Osteocyte (in vitro differentiated cells): Measurements from ENCODE around the gene DAGLB. TPM values are rescaled to one million over a fixed set of nuclear protein-coding genes. Genes with fewer than 3 reads are reported as not detected.

Experiments used
- DNase-seq: peaks from one replicate; pipeline ENCODE4 v3.0.0; 2021; ENCODE audit warnings: mixed read lengths; ENCODE audit not compliant: unreplicated experiment; ENCODE audit errors: extremely low spot score
- H3K27ac Mint-ChIP-seq: one replicate; pipeline ENCODE4 v1.8.0; 2021; ENCODE audit warnings: mild to moderate bottlenecking, mixed read lengths; ENCODE audit not compliant: unreplicated experiment
- H3K27me3 Mint-ChIP-seq: one replicate; pipeline ENCODE4 v1.8.0; 2021; ENCODE audit warnings: mixed read lengths; ENCODE audit not compliant: unreplicated experiment
- H3K36me3 Mint-ChIP-seq: one replicate; pipeline ENCODE4 v1.8.0; 2021; ENCODE audit warnings: mixed read lengths; ENCODE audit not compliant: unreplicated experiment
- H3K4me1 Mint-ChIP-seq: one replicate; pipeline ENCODE4 v1.8.0; 2021; ENCODE audit warnings: mixed read lengths; ENCODE audit not compliant: unreplicated experiment
- H3K4me3 Mint-ChIP-seq: one replicate; pipeline ENCODE4 v1.8.0; 2021; ENCODE audit warnings: mild to moderate bottlenecking, moderate library complexity, mixed read lengths; ENCODE audit not compliant: unreplicated experiment
- H3K9me3 Mint-ChIP-seq: one replicate; pipeline ENCODE4 v1.8.0; 2021; ENCODE audit warnings: mixed read lengths; ENCODE audit not compliant: unreplicated experiment
- CTCF ChIP-seq: fragments of 200-600 bp; sonication (generic); IDR thresholded peaks from 2 replicates; pipeline ENCODE4 v1.5.0; 2021; ENCODE audit warnings: antibody characterized with exemption, mild to moderate bottlenecking, moderate library complexity
- long read RNA-seq: library from polyadenylated mRNA; unstranded; transcript quantifications from one replicate; pipeline ENCODE4 v2.0.0, GENCODE V29; 2021
- total RNA-seq: library from RNA; stranded (reverse); gene quantifications from 2 replicates; pipeline ENCODE4 v1.2.1, GENCODE V29; 2021

DAGLB gene, protein sequence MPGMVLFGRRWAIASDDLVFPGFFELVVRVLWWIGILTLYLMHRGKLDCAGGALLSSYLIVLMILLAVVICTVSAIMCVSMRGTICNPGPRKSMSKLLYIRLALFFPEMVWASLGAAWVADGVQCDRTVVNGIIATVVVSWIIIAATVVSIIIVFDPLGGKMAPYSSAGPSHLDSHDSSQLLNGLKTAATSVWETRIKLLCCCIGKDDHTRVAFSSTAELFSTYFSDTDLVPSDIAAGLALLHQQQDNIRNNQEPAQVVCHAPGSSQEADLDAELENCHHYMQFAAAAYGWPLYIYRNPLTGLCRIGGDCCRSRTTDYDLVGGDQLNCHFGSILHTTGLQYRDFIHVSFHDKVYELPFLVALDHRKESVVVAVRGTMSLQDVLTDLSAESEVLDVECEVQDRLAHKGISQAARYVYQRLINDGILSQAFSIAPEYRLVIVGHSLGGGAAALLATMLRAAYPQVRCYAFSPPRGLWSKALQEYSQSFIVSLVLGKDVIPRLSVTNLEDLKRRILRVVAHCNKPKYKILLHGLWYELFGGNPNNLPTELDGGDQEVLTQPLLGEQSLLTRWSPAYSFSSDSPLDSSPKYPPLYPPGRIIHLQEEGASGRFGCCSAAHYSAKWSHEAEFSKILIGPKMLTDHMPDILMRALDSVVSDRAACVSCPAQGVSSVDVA
- 21.5 and 22.4 TPM in 2 replicates for total RNA-seq
- long read RNA-seq, transcript DAGLB-201 (15 exons, 2,897 nt), result major isoform, 15 of 31 reads
- long read RNA-seq, partial matches to known transcripts, result 6 of 31 reads
- long read RNA-seq, other reads (novel, unspliced or antisense), result 9 of 31 reads

GRCh38 chr7:6447581-6448199 is at the start of gene DAGLB:
Gene DAGLB, minus strand, starts transcription at chr7:6447954. Its CDS starts 112 bp downstream, at chr7:6447842.
- no peak for TF ChIP-seq CTCF
- H3K9me3 Mint-ChIP-seq, result no peaks in the 10 kb centered on the region
- DNase-seq, result peak; percentile 98
- no peaks in the 10 kb centered on the region for H3K27me3 Mint-ChIP-seq
- H3K4me3 Mint-ChIP-seq, result peak within 1 kb of the TSS; percentile 94
- peaks cover 12% of the 10 kb centered on the region for H3K36me3 Mint-ChIP-seq
- H3K4me1 Mint-ChIP-seq, result peaks cover 27% of the 10 kb centered on the region
- H3K27ac Mint-ChIP-seq, result peak within 1 kb of the TSS; percentile 97

DNA sequence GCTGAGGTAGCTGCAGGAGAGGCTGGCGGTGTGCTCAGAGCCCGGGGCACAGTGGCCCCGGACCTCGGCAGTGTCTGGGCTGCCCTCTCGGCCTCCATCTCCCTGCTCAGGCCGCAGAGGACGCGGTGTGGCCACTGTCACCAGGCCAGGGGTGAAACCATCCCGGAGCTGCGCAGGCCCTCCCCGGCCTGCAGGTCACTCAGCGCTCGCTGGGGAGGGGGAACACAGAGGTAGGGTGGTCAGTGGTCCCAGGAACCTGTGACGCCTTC is 49.8 kb upstream of the DAGLB start:
- Mint-ChIP-seq H3K9me3 (no peaks in the 10 kb centered on the region), H3K4me1 (no peaks in the 10 kb centered on the region), H3K27ac (no peak overlapping the region), H3K36me3 (no peaks in the 10 kb centered on the region), H3K27me3 (peaks cover 4% of the 10 kb centered on the region), H3K4me3 (no peak overlapping the region)
- TF ChIP-seq CTCF, result no peak
- DNase-seq, result no peak

GRCh38 chr7:6496842-6497636 is 49.3 kb upstream of the DAGLB start:
- H3K4me1 Mint-ChIP-seq, result no peaks in the 10 kb centered on the region
- H3K27me3 Mint-ChIP-seq, result peaks cover 6% of the 10 kb centered on the region
- no peak for TF ChIP-seq CTCF
- no peak overlapping the region for H3K27ac Mint-ChIP-seq
- no peak overlapping the region for H3K4me3 Mint-ChIP-seq
- no peaks in the 10 kb centered on the region for H3K36me3 Mint-ChIP-seq
- no peaks in the 10 kb centered on the region for H3K9me3 Mint-ChIP-seq
- DNase-seq, result no peak

DNA sequence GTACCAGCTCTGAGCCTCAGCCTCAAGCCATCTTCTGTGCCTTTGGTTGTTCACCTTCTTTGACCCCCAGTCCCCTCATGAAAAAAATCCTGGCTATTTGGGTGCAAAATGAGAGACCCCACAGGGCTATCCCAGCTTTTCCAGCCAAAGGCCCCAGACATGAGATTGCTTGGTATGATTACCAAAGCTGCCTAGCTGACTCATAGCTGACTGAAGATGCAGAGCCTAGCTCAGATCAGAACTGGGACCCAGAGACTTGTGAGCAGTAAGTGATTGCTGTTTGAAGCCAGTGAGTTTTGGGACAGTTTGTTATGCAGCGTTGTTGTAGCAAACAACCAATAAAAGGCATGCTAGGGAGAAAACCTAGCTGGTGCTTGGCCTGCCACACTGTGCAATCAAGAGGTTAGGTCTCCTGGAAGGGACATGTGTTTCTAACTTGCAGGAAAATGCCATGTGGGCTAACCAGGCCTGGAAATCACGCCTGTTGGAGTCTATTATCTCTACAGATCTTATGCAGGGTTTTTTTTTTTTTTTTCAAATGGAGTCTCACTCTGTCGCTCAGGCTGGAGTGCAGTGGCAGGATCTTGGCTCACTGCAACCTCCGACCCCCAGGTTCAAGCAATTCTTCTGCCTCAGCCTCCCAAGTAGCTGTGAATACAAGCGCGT is 48.0 kb upstream of the DAGLB start:
- no peak overlapping the region for H3K4me3 Mint-ChIP-seq
- no peaks in the 10 kb centered on the region for H3K36me3 Mint-ChIP-seq
- H3K27ac Mint-ChIP-seq, result no peak overlapping the region
- no peaks in the 10 kb centered on the region for H3K4me1 Mint-ChIP-seq
- peaks cover 12% of the 10 kb centered on the region for H3K27me3 Mint-ChIP-seq
- no peaks in the 10 kb centered on the region for H3K9me3 Mint-ChIP-seq
- no peak for DNase-seq
- TF ChIP-seq CTCF, result no peak
